DLD1 (cell line): ENCODE data around the gene STEAP1.
"Not testable (repeated sequence)": the region's sequence is repeated elsewhere in the genome, so short reads cannot be mapped to it uniquely, and the experiment has no call there.

Experiments
- in situ Hi-C: cut with HindIII; loops from 2 replicates; pipeline ENCODE4 v1.10.0; 2017; ENCODE audit warnings: low sequenced_read_pairs

Gene STEAP1

GRCh38 chr7:90153943-90154771, at the start of gene STEAP1:
STEAP1 (plus strand) TSS chr7:90154469; CDS start chr7:90159789, 5,320 bp downstream.
- in situ Hi-C loops, result not testable (repeated sequence)

- in situ Hi-C loops, result not testable (repeated sequence)
Observed at GRCh38 chr7:90114972-90115371, 39.3 kb upstream of the STEAP1 start.

GRCh38 chr7:90118551-90119177, 35.6 kb upstream of the STEAP1 start:
- in situ Hi-C loops, result not testable (repeated sequence)

- in situ Hi-C loops, result no loop called here
Observed at GRCh38 chr7:90119178-90119971, 34.9 kb upstream of the STEAP1 start.

- in situ Hi-C loops, result not testable (repeated sequence)
Observed at GRCh38 chr7:90120205-90120604, 34.1 kb upstream of the STEAP1 start.

- in situ Hi-C loops, result not testable (repeated sequence)
Observed at GRCh38 chr7:90131746-90132145, 22.5 kb upstream of the STEAP1 start.

- in situ Hi-C loops, result not testable (repeated sequence)
Observed at GRCh38 chr7:90147079-90147960, 6.9 kb upstream of the STEAP1 start.

- in situ Hi-C loops, result not testable (repeated sequence)
Observed at GRCh38 chr7:90149428-90149827, 4.8 kb upstream of the STEAP1 start.

GRCh38 chr7:90151884-90152283, 2.4 kb upstream of the STEAP1 start:
- in situ Hi-C loops, result not testable (repeated sequence)

- in situ Hi-C loops, result not testable (repeated sequence)
Observed at GRCh38 chr7:90152642-90153253, 1.5 kb upstream of the STEAP1 start.

- in situ Hi-C loops, result no loop called here
Observed at GRCh38 chr7:90155206-90155605, 937 bp downstream of the STEAP1 start.

GRCh38 chr7:90157331-90157730, 3.1 kb downstream of the STEAP1 start:
- in situ Hi-C loops, result not testable (repeated sequence)

GRCh38 chr7:90157761-90158350, 3.6 kb downstream of the STEAP1 start:
- in situ Hi-C loops, result not testable (repeated sequence)

- in situ Hi-C loops, result no loop called here
Observed at GRCh38 chr7:90163534-90163933, 9.3 kb downstream of the STEAP1 start.

GRCh38 chr7:90165724-90166123, 11.5 kb downstream of the STEAP1 start:
- in situ Hi-C loops, result no loop called here

GRCh38 chr7:90166153-90166552, 11.9 kb downstream of the STEAP1 start:
- in situ Hi-C loops, result no loop called here

GRCh38 chr7:90167361-90167760, 13.1 kb downstream of the STEAP1 start:
- in situ Hi-C loops, result no loop called here

- in situ Hi-C loops, result no loop called here
Observed at GRCh38 chr7:90169891-90170290, 15.6 kb downstream of the STEAP1 start.

GRCh38 chr7:90172121-90172520, 17.9 kb downstream of the STEAP1 start:
- in situ Hi-C loops, result no loop called here

- in situ Hi-C loops, result no loop called here
Observed at GRCh38 chr7:90172624-90173023, 18.4 kb downstream of the STEAP1 start.
